ENCODE measurements around the gene PLOD3.

Gene PLOD3

GRCh38 chr7:101207459-101207858 lies 9.9 kb downstream of the PLOD3 start:
- TF ChIP-seq ZNF8 (CRISPR knock-in tag; IDR thresholded peaks at IDR 0.05) (no peak), ARNTL (CRISPR knock-in tag; IDR thresholded peaks at IDR 0.05; ENCODE audit: borderline replicate concordance, low read depth) (no peak), ZFP3 (CRISPR knock-in tag; IDR thresholded peaks at IDR 0.05) (no peak)
- no peak for ATAC-seq

GRCh38 chr7:101206665-101207042 lies 10.7 kb downstream of the PLOD3 start:
- no peak for ATAC-seq
- no peak for TF ChIP-seq PATZ1 (CRISPR knock-in tag; IDR thresholded peaks at IDR 0.05; ENCODE audit: borderline replicate concordance)
- no peak for TF ChIP-seq CSRNP3 (CRISPR knock-in tag; IDR thresholded peaks at IDR 0.05)
- no peak for TF ChIP-seq SNAI2 (CRISPR knock-in tag; IDR thresholded peaks at IDR 0.05)
- TF ChIP-seq RARB (CRISPR knock-in tag; IDR thresholded peaks at IDR 0.05) = no peak
- no peak for TF ChIP-seq TCF4 (CRISPR knock-in tag; IDR thresholded peaks at IDR 0.05; ENCODE audit: borderline replicate concordance)
- TF ChIP-seq PPARA (CRISPR knock-in tag; IDR thresholded peaks at IDR 0.05; ENCODE audit: borderline replicate concordance) = no peak
- no peak for TF ChIP-seq ARNTL (CRISPR knock-in tag; IDR thresholded peaks at IDR 0.05; ENCODE audit: borderline replicate concordance, low read depth)
- no peak for TF ChIP-seq GLIS3 (CRISPR knock-in tag; IDR thresholded peaks at IDR 0.05)
- TF ChIP-seq ZNF70 (CRISPR knock-in tag; IDR thresholded peaks at IDR 0.05) = no peak
- TF ChIP-seq ZNF565 (CRISPR knock-in tag; conservative IDR thresholded peaks at IDR 0.05; ENCODE audit: low read depth) = no peak
- TF ChIP-seq, protein P1, sequence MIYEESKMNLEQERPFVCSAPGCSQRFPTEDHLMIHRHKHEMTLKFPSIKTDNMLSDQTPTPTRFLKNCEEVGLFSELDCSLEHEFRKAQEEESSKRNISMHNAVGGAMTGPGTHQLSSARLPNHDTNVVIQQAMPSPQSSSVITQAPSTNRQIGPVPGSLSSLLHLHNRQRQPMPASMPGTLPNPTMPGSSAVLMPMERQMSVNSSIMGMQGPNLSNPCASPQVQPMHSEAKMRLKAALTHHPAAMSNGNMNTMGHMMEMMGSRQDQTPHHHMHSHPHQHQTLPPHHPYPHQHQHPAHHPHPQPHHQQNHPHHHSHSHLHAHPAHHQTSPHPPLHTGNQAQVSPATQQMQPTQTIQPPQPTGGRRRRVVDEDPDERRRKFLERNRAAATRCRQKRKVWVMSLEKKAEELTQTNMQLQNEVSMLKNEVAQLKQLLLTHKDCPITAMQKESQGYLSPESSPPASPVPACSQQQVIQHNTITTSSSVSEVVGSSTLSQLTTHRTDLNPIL (CRISPR knock-in tag; IDR thresholded peaks at IDR 0.05; ENCODE audit: low read depth) = no peak
- no peak for TF ChIP-seq OSR1 (CRISPR knock-in tag; IDR thresholded peaks at IDR 0.05)
- TF ChIP-seq, protein P2, sequence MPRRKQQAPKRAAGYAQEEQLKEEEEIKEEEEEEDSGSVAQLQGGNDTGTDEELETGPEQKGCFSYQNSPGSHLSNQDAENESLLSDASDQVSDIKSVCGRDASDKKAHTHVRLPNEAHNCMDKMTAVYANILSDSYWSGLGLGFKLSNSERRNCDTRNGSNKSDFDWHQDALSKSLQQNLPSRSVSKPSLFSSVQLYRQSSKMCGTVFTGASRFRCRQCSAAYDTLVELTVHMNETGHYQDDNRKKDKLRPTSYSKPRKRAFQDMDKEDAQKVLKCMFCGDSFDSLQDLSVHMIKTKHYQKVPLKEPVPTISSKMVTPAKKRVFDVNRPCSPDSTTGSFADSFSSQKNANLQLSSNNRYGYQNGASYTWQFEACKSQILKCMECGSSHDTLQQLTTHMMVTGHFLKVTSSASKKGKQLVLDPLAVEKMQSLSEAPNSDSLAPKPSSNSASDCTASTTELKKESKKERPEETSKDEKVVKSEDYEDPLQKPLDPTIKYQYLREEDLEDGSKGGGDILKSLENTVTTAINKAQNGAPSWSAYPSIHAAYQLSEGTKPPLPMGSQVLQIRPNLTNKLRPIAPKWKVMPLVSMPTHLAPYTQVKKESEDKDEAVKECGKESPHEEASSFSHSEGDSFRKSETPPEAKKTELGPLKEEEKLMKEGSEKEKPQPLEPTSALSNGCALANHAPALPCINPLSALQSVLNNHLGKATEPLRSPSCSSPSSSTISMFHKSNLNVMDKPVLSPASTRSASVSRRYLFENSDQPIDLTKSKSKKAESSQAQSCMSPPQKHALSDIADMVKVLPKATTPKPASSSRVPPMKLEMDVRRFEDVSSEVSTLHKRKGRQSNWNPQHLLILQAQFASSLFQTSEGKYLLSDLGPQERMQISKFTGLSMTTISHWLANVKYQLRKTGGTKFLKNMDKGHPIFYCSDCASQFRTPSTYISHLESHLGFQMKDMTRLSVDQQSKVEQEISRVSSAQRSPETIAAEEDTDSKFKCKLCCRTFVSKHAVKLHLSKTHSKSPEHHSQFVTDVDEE (CRISPR knock-in tag; IDR thresholded peaks at IDR 0.05) = no peak
- no peak for TF ChIP-seq ESRRG (CRISPR knock-in tag; IDR thresholded peaks at IDR 0.05)
- TF ChIP-seq ZNF8 (CRISPR knock-in tag; IDR thresholded peaks at IDR 0.05) = no peak
- no peak for TF ChIP-seq ZFP3 (CRISPR knock-in tag; IDR thresholded peaks at IDR 0.05)
- TF ChIP-seq TOX (CRISPR knock-in tag; IDR thresholded peaks at IDR 0.05; ENCODE audit: borderline replicate concordance) = no peak

DNA sequence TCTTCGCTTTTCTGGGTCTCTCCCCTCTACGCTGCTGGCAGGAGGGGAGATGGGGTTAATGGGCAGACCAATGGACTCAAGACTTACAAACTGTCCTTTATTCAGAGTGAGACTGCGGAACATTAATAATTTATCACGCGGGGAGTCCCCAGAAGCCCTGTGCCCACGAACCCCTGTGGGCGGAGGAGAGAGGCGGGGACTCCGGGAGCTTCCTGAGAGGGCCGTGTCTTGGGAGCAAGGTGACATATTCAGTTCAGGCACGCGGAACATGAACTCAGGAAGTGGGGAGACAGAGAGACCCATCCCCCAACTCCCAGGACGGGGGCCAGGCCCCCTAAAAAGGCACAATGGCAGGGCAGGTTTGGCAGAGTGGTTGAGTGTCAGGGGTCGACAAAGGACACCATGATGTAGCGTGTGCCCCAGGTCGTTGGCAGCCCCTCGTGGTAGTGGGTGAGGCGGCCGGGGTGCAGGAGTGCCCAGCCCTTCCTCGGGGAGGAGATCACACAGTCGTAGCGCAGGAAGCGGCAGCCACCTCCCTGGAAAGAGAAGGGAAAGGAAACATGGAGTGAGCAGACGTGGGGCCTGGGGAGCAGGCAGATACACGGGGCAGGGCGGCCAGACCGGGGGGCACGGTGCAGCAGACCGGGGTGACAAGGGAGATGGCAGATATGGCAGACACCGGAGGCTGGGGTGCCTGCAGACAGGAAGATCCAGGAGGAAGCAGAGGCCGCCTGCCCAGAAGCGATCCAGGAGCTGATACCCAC lies 11.3 kb downstream of the PLOD3 start:
- no peak for ATAC-seq

More for the DNA sequence above, 11.3 kb downstream of the PLOD3 start:
- TF ChIP-seq BACH2 (CRISPR knock-in tag; IDR thresholded peaks at IDR 0.05; ENCODE audit: borderline replicate concordance) = no peak
- TF ChIP-seq ESRRG (CRISPR knock-in tag; IDR thresholded peaks at IDR 0.05) = no peak
- no peak for TF ChIP-seq ZC3H10 (CRISPR knock-in tag; IDR thresholded peaks at IDR 0.05)
- TF ChIP-seq ISL1 (CRISPR knock-in tag; IDR thresholded peaks at IDR 0.05) = no peak
- TF ChIP-seq ZNF565 (CRISPR knock-in tag; conservative IDR thresholded peaks at IDR 0.05; ENCODE audit: low read depth) = no peak
- TF ChIP-seq RARB (CRISPR knock-in tag; IDR thresholded peaks at IDR 0.05) = no peak
- TF ChIP-seq TOX (CRISPR knock-in tag; IDR thresholded peaks at IDR 0.05; ENCODE audit: borderline replicate concordance) = no peak
- TF ChIP-seq CSRNP3 (CRISPR knock-in tag; IDR thresholded peaks at IDR 0.05) = no peak
- TF ChIP-seq ZFP3 (CRISPR knock-in tag; IDR thresholded peaks at IDR 0.05) = no peak
- TF ChIP-seq GLIS3 (CRISPR knock-in tag; IDR thresholded peaks at IDR 0.05) = no peak
- no peak for TF ChIP-seq SNAI2 (CRISPR knock-in tag; IDR thresholded peaks at IDR 0.05)
- TF ChIP-seq, protein P2 (CRISPR knock-in tag; IDR thresholded peaks at IDR 0.05) = no peak
- TF ChIP-seq, protein P1 (CRISPR knock-in tag; IDR thresholded peaks at IDR 0.05; ENCODE audit: low read depth) = no peak
- TF ChIP-seq ZNF8 (CRISPR knock-in tag; IDR thresholded peaks at IDR 0.05) = no peak
